ENCODE results near the gene CLDN24. TPM values are rescaled to one million over a fixed set of nuclear protein-coding genes. Genes with fewer than 3 reads are reported as not detected.

The CLDN24 gene
- total RNA-seq, 1 donor, result not detected

- TF ChIP-seq CTCF (IDR thresholded peaks at IDR 0.05; ENCODE audit: extremely low read depth, low read depth, low read length), result no peak
- DNase-seq (ENCODE audit: insufficient read length, low spot score, missing footprints), result no peak
- Histone ChIP-seq H2AFZ (ENCODE audit: low read length) (no peak overlapping the region), H3K4me2 (ENCODE audit: insufficient read depth, low read length) (no peak overlapping the region), H3K4me1 (ENCODE audit: insufficient read depth, low read length) (no peaks in the 10 kb centered on the region), H3K9me3 (ENCODE audit: low read depth, low read length) (no peaks in the 10 kb centered on the region), H3K27me3 (ENCODE audit: insufficient read depth, low read length) (no peaks in the 10 kb centered on the region), H3K27ac (ENCODE audit: low read depth, low read length) (no peak overlapping the region), H3K79me2 (ENCODE audit: insufficient read depth, low read length) (no peaks in the 10 kb centered on the region), H4K20me1 (ENCODE audit: insufficient read depth, low read length) (no peaks in the 10 kb centered on the region), H3K36me3 (ENCODE audit: insufficient read depth, low read length) (peaks cover 5% of the 10 kb centered on the region), H3K4me3 (ENCODE audit: insufficient read depth, low read length) (no peak overlapping the region)
Measured at GRCh38 chr4:183321516-183321915, 710 bp downstream of the CLDN24 start.

GRCh38 chr4:183321079-183321478, 1.1 kb downstream of the CLDN24 start:
- TF ChIP-seq CTCF (IDR thresholded peaks at IDR 0.05; ENCODE audit: extremely low read depth, low read depth, low read length), result no peak
- Histone ChIP-seq H3K79me2 (ENCODE audit: insufficient read depth, low read length) (no peaks in the 10 kb centered on the region), H2AFZ (ENCODE audit: low read length) (no peak overlapping the region), H3K27me3 (ENCODE audit: insufficient read depth, low read length) (no peaks in the 10 kb centered on the region), H4K20me1 (ENCODE audit: insufficient read depth, low read length) (no peaks in the 10 kb centered on the region), H3K4me1 (ENCODE audit: insufficient read depth, low read length) (no peaks in the 10 kb centered on the region), H3K9me3 (ENCODE audit: low read depth, low read length) (no peaks in the 10 kb centered on the region), H3K36me3 (ENCODE audit: insufficient read depth, low read length) (peaks cover 7% of the 10 kb centered on the region), H3K4me2 (ENCODE audit: insufficient read depth, low read length) (no peak overlapping the region), H3K27ac (ENCODE audit: low read depth, low read length) (no peak overlapping the region), H3K4me3 (ENCODE audit: insufficient read depth, low read length) (no peak overlapping the region)
- DNase-seq (ENCODE audit: insufficient read length, low spot score, missing footprints), result no peak

GRCh38 chr4:183320211-183321059, 1.8 kb downstream of the CLDN24 start, which contains the start of gene CLDN22:
Gene CLDN22, minus strand, starts transcription at chr4:183320276. Its CDS starts 58 bp downstream, at chr4:183320218.
- no peak for DNase-seq (ENCODE audit: insufficient read length, low spot score, missing footprints)
- H2AFZ ChIP-seq (ENCODE audit: low read length), result no peak within 1 kb of the TSS
- H3K4me1 ChIP-seq (ENCODE audit: insufficient read depth, low read length), result no peaks in the 10 kb centered on the region
- H3K4me2 ChIP-seq (ENCODE audit: insufficient read depth, low read length), result no peak within 1 kb of the TSS
- no peaks in the 10 kb centered on the region for H4K20me1 ChIP-seq (ENCODE audit: insufficient read depth, low read length)
- H3K79me2 ChIP-seq (ENCODE audit: insufficient read depth, low read length), result no peaks in the 10 kb centered on the region
- H3K9me3 ChIP-seq (ENCODE audit: low read depth, low read length), result no peaks in the 10 kb centered on the region
- no peak within 1 kb of the TSS for H3K27ac ChIP-seq (ENCODE audit: low read depth, low read length)
- H3K4me3 ChIP-seq (ENCODE audit: insufficient read depth, low read length), result no peak within 1 kb of the TSS
- peaks cover 12% of the 10 kb centered on the region for H3K36me3 ChIP-seq (ENCODE audit: insufficient read depth, low read length)
- no peak for TF ChIP-seq CTCF (IDR thresholded peaks at IDR 0.05; ENCODE audit: extremely low read depth, low read depth, low read length)
- H3K27me3 ChIP-seq (ENCODE audit: insufficient read depth, low read length), result no peaks in the 10 kb centered on the region

- no peaks in the 10 kb centered on the region for H3K4me1 ChIP-seq (ENCODE audit: insufficient read depth, low read length)
- no peaks in the 10 kb centered on the region for H3K9me3 ChIP-seq (ENCODE audit: low read depth, low read length)
- H3K4me3 ChIP-seq (ENCODE audit: insufficient read depth, low read length), result no peak overlapping the region
- no peaks in the 10 kb centered on the region for H4K20me1 ChIP-seq (ENCODE audit: insufficient read depth, low read length)
- no peak for TF ChIP-seq CTCF (IDR thresholded peaks at IDR 0.05; ENCODE audit: extremely low read depth, low read depth, low read length)
- no peak overlapping the region for H3K27ac ChIP-seq (ENCODE audit: low read depth, low read length)
- DNase-seq (ENCODE audit: insufficient read length, low spot score, missing footprints), result no peak
- H3K79me2 ChIP-seq (ENCODE audit: insufficient read depth, low read length), result no peaks in the 10 kb centered on the region
- no peak overlapping the region for H2AFZ ChIP-seq (ENCODE audit: low read length)
- no peaks in the 10 kb centered on the region for H3K27me3 ChIP-seq (ENCODE audit: insufficient read depth, low read length)
- H3K4me2 ChIP-seq (ENCODE audit: insufficient read depth, low read length), result no peak overlapping the region
- H3K36me3 ChIP-seq (ENCODE audit: insufficient read depth, low read length), result peaks cover 18% of the 10 kb centered on the region
Measured at GRCh38 chr4:183318656-183319055, 3.6 kb downstream of the CLDN24 start.

Measured in osteoblast (primary cell).